Sigmoid colon (tissue), 7 donors: Measurements from ENCODE around the gene C5orf34. TPM values are rescaled to one million over a fixed set of nuclear protein-coding genes. Genes with fewer than 3 reads are reported as not detected.

Experiments used
- DNase-seq: peaks from one replicate; pipeline ENCODE4 v3.0.0-alpha.2; 2019
- H3K27ac ChIP-seq, 4 donors: fragments of 200-600 bp; sonication (generic); one replicate each; pipeline ENCODE4 v1.5.1; 2016 to 2019; ENCODE audit warnings: mild to moderate bottlenecking in 1 of 4
- H3K27me3 ChIP-seq, 3 donors: fragments of 200-600 bp; sonication (generic); one replicate each; pipeline ENCODE4 v1.5.1; 2019; ENCODE audit warnings: mild to moderate bottlenecking in 1 of 3
- H3K36me3 ChIP-seq, 4 donors: fragments of 200-600 bp; sonication (generic); one replicate each; pipeline ENCODE4 v1.5.1; 2016 to 2019
- H3K4me1 ChIP-seq, 4 donors: fragments of 200-600 bp; sonication (generic); one replicate each; pipeline ENCODE4 v1.5.1; 2017 to 2019
- H3K4me3 ChIP-seq, 4 donors: fragments of 200-600 bp; sonication (generic); one replicate each; pipeline ENCODE4 v1.5.1; 2017 to 2019; ENCODE audit warnings: mild to moderate bottlenecking in 2 of 4, moderate library complexity in 1 of 4
- H3K9me3 ChIP-seq, 4 donors: fragments of 200-600 bp in 3 of 4; sonication (generic) in 3 of 4; one replicate each; pipeline versions ENCODE4 v1.5.1 to v1.6.1; 2013 to 2019
- EP300 ChIP-seq, 4 donors: sonication (generic); formaldehyde crosslinking; IDR thresholded peaks; one replicate each; pipeline ENCODE4 v1.6.1; 2017; ENCODE audit warnings: antibody characterized with exemption in 4 of 4
- POLR2A ChIP-seq, 2 donors: fragments of 450-650 bp; IDR thresholded peaks; one replicate each; pipeline ENCODE4 v1.6.1; 2016; ENCODE audit warnings: antibody characterized with exemption in 2 of 2, mild to moderate bottlenecking in 2 of 2, moderate library complexity in 2 of 2
- POLR2AphosphoS5 ChIP-seq, 4 donors: sonication (generic); formaldehyde crosslinking; IDR thresholded peaks; one replicate each; pipeline ENCODE4 v1.6.1; 2017; ENCODE audit warnings: antibody characterized with exemption in 4 of 4
- WGBS, 2 donors: extraction: QIAGEN DNeasy Blood & Tissue Kit; methylation state at CpG; one replicate each; pipeline ENCODE4 v1.1.7; 2013; 5-methylcytosine and 5-hydroxymethylcytosine counted together
- intact Hi-C: fragments of 100-400 bp; cut with DNase I; formaldehyde crosslinking; loops from one replicate; pipeline ENCODE4 v1.15.1; 2023
- polyA plus RNA-seq, 3 donors: library from polyadenylated mRNA; stranded (reverse); fragments of 200-250 nt; gene quantifications; one replicate each; pipeline ENCODE4 v1.2.3, GENCODE V29; 2013
- total RNA-seq, 4 donors: library from RNA; depleted of rRNA; stranded (reverse); fragments of >200 nt; gene quantifications; one replicate each; pipeline ENCODE4 v1.1.0, GENCODE V29; 2016
- TF ChIP-seq, protein P1 (sequence below), 4 experiments: fragments of 450-650 bp in 3 of 4; fragments of 200-600 bp in 1 of 4; IDR thresholded peaks; one replicate each; pipeline ENCODE4 v1.5.1; 2016 to 2019; ENCODE audit warnings: antibody characterized with exemption in 4 of 4, mild to moderate bottlenecking in 3 of 4, moderate library complexity in 2 of 4
- donor health status: healthy with polysubstance abuse.
- donor health status: Bipolar disorder and iron deficiency.
- donor health status: healthy.

The C5orf34 gene
- total and polyA plus RNA-seq, 7 donors = 0.60 to 4.3 (median 1.6) TPM; not detected in 1

DNA sequence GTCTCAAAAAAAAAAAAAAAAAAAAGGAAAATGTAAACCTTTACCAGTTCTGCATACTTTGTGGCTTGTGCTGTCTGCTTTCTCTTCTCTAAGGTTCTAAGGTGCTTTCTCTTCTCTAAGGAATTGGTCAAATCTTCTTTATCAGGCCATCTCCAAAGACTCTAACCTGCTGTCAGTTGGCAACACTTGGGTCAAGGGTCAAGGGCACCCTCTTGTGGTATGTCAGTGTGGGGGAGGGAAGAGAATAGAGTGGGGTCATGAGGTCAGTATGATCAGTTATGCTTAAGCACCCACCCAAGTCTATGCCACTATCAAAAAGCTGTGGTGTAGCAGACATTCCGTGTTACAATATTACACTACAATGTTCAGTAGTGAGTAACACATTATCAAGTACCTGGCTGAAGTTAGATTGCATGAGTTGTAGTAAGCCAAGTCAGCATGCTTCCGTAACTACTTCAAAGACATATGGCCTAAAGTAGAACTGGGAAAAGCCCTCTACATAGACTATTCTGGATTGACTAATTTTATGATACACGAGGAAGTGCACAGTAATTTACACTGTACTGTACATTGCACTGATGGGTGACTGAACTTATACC is 77.8 kb downstream of the C5orf34 start:
- 89 to 96% methylated on average over 3 of the region's 3 CpGs for WGBS, 2 donors
- intact Hi-C loops = no loop called here
- H3K4me1 ChIP-seq = peaks cover 0 to 7% (median 4%) of the 10 kb centered on the region in 4 donors

More for the DNA sequence above, 77.8 kb downstream of the C5orf34 start:
- no peak for DNase-seq
- no peak overlapping the region for H3K4me3 ChIP-seq
- no peaks in the 10 kb centered on the region for H3K36me3 ChIP-seq
- H3K27ac ChIP-seq = no peak overlapping the region
- no peaks in the 10 kb centered on the region for H3K27me3 ChIP-seq
- H3K9me3 ChIP-seq = peaks cover 0 to 3% (median 1%) of the 10 kb centered on the region in 4 donors
- TF ChIP-seq POLR2A (IDR thresholded peaks at IDR 0.05) (no peak), EP300 (IDR thresholded peaks at IDR 0.05) (no peak), POLR2AphosphoS5 (IDR thresholded peaks at IDR 0.05) (no peak)
- TF ChIP-seq, protein P1, sequence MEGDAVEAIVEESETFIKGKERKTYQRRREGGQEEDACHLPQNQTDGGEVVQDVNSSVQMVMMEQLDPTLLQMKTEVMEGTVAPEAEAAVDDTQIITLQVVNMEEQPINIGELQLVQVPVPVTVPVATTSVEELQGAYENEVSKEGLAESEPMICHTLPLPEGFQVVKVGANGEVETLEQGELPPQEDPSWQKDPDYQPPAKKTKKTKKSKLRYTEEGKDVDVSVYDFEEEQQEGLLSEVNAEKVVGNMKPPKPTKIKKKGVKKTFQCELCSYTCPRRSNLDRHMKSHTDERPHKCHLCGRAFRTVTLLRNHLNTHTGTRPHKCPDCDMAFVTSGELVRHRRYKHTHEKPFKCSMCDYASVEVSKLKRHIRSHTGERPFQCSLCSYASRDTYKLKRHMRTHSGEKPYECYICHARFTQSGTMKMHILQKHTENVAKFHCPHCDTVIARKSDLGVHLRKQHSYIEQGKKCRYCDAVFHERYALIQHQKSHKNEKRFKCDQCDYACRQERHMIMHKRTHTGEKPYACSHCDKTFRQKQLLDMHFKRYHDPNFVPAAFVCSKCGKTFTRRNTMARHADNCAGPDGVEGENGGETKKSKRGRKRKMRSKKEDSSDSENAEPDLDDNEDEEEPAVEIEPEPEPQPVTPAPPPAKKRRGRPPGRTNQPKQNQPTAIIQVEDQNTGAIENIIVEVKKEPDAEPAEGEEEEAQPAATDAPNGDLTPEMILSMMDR (IDR thresholded peaks at IDR 0.05) = no peak

Other genes starting within 250 kb of the C5orf34 start
- gene HMGCS1, start 201.7 kb downstream of the C5orf34 start, total RNA-seq = 10 to 100 TPM; 13.0 to 20.7 (median 16.0) TPM
- gene HMGCS1, start 201.7 kb downstream of the C5orf34 start, polyA plus RNA-seq = 100 to 1,000 TPM in 2 of 3 donors, 10 to 100 TPM in 1; 62.5 to 132 (median 131) TPM
- gene CCL28, start 102.8 kb downstream of the C5orf34 start, total RNA-seq = 1 to 10 TPM in 2 of 4 donors, under 1 TPM in 2; 0.49 to 1.7 (median 1.2) TPM
- 10 to 100 TPM; 18.0 to 68.6 (median 18.3) TPM for gene CCL28, start 102.8 kb downstream of the C5orf34 start, polyA plus RNA-seq
- 10 to 100 TPM in 3 of 4 donors, 1 to 10 TPM in 1; 9.9 to 15.0 (median 11.4) TPM for gene TMEM267, start 31.3 kb downstream of the C5orf34 start, total RNA-seq
- gene TMEM267, start 31.3 kb downstream of the C5orf34 start, polyA plus RNA-seq = 1 to 10 TPM; 3.2 to 6.3 (median 3.6) TPM
- gene PAIP1, start 41.9 kb upstream of the C5orf34 start, total RNA-seq = 100 to 1,000 TPM in 3 of 4 donors, 10 to 100 TPM in 1; 89.9 to 123 (median 112) TPM
- 10 to 100 TPM; 37.9 to 67.3 (median 55.0) TPM for gene PAIP1, start 41.9 kb upstream of the C5orf34 start, polyA plus RNA-seq
- gene NNT, start 88.0 kb upstream of the C5orf34 start, total RNA-seq = 10 to 100 TPM; 48.5 to 80.3 (median 73.7) TPM
- 10 to 100 TPM; 15.7 to 28.8 (median 16.8) TPM for gene NNT, start 88.0 kb upstream of the C5orf34 start, polyA plus RNA-seq